CD4-positive, alpha-beta T cell treated with Interleukin-4 for 4 hours (primary cell): ENCODE results near the gene PLA2G2F.

Experiments used
- DNase-seq: peaks from one replicate; pipeline ENCODE4 v3.0.0-alpha.2; 2020

The PLA2G2F gene

GRCh38 chr1:20143734-20144565 lies 4.8 kb downstream of the PLA2G2F start:
- DNase-seq = no peak

- DNase-seq = no peak
Observed at GRCh38 chr1:20147846-20148570, 8.9 kb downstream of the PLA2G2F start.

GRCh38 chr1:20148571-20149500 lies 9.7 kb downstream of the PLA2G2F start:
- no peak for DNase-seq

GRCh38 chr1:20149601-20150325 lies 10.6 kb downstream of the PLA2G2F start:
- DNase-seq = no peak

GRCh38 chr1:20150326-20150705 lies 11.2 kb downstream of the PLA2G2F start:
- no peak for DNase-seq

GRCh38 chr1:20150969-20151368 lies 11.8 kb downstream of the PLA2G2F start:
- DNase-seq = no peak

- peak; percentile 70 for DNase-seq
Observed at GRCh38 chr1:20151906-20152598, 12.9 kb downstream of the PLA2G2F start.

- no peak for DNase-seq
Observed at GRCh38 chr1:20152599-20152930, 13.4 kb downstream of the PLA2G2F start.

- no peak for DNase-seq
Observed at GRCh38 chr1:20153000-20153418, 13.9 kb downstream of the PLA2G2F start.

GRCh38 chr1:20154301-20154831 lies 15.2 kb downstream of the PLA2G2F start:
- DNase-seq = peak; percentile 16

GRCh38 chr1:20158358-20159070 lies 19.4 kb downstream of the PLA2G2F start:
- no peak for DNase-seq

GRCh38 chr1:20160034-20160433 lies 20.9 kb downstream of the PLA2G2F start:
- DNase-seq = no peak

- no peak for DNase-seq
Observed at GRCh38 chr1:20164694-20165202, 25.6 kb downstream of the PLA2G2F start.

GRCh38 chr1:20165522-20165951 lies 26.4 kb downstream of the PLA2G2F start:
- DNase-seq = no peak

- no peak for DNase-seq
Observed at GRCh38 chr1:20166051-20166450, 26.9 kb downstream of the PLA2G2F start.

- no peak for DNase-seq
Observed at GRCh38 chr1:20167126-20167525, 28.0 kb downstream of the PLA2G2F start.

- no peak for DNase-seq
Observed at GRCh38 chr1:20168564-20169491, 29.7 kb downstream of the PLA2G2F start.

- DNase-seq = no peak
Observed at GRCh38 chr1:20169932-20170331, 30.8 kb downstream of the PLA2G2F start.

- DNase-seq = no peak
Observed at GRCh38 chr1:20172033-20172590, 33.0 kb downstream of the PLA2G2F start.
